ENCODE results near the gene KCNH1.

Gene KCNH1

DNA sequence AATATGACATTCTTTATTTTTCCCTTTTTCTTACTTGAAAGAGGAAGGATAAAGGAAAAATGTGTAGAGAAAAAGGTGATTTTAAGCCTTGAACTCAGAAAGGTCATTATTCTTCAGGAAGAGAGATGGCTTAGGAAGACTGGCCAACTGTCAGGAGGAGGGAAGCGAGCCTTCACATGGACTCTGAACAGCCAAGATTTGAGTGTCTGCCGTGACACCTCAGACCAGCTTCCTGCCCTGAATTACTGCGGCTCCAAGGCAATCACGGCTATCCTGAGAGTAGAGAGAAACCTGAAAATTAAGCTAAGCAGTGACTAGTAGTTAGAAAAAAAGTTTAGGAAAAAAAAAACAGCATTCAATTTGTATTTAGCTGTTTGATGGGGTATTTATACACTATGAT, 314.7 kb downstream of the KCNH1 start:
- TF ChIP-seq, protein P1, sequence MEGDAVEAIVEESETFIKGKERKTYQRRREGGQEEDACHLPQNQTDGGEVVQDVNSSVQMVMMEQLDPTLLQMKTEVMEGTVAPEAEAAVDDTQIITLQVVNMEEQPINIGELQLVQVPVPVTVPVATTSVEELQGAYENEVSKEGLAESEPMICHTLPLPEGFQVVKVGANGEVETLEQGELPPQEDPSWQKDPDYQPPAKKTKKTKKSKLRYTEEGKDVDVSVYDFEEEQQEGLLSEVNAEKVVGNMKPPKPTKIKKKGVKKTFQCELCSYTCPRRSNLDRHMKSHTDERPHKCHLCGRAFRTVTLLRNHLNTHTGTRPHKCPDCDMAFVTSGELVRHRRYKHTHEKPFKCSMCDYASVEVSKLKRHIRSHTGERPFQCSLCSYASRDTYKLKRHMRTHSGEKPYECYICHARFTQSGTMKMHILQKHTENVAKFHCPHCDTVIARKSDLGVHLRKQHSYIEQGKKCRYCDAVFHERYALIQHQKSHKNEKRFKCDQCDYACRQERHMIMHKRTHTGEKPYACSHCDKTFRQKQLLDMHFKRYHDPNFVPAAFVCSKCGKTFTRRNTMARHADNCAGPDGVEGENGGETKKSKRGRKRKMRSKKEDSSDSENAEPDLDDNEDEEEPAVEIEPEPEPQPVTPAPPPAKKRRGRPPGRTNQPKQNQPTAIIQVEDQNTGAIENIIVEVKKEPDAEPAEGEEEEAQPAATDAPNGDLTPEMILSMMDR (conservative IDR thresholded peaks at IDR 0.05): no peak
- H3K27ac ChIP-seq: no peak overlapping the region

DNA sequence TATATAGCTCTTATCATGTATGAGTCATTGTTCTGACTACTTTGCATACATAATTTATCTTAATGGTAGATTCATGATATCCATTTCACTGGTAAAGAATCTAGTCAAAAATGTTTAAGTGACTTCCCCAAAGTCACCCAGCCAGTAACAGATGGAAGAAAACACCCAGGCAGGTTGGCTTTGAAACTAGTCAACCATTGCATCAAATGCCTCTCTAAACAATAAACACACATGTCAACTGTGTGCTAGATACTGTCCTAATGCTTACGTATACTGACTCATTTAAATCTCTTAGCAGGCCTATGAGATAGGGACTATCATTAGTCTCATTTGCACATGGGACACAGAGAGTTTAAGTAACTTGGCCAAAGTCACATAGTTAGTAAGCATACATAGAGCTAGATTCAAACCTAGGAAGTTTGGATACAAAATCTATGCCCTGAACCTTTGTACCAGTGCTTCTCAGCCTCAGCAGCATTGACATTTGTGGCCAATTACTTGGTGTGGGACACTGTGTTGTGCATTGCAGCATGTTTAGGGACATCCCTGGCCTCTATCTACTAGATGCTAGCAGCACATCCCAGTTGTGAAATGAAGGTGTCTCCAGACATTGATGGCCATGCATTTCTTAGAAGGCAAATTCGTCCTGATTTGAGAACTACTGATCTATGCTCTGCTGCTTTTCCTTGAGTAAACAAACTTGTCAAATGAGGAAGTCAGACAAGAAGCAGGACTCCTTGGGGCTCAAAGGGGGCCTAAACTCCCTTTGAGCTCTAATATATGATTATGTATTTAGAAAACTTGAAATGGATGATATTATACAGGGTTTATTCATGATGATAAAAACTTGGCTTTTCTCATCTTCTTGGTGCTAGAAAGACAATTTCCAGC, 316.3 kb downstream of the KCNH1 start:
- TF ChIP-seq, protein P1 (conservative IDR thresholded peaks at IDR 0.05): no peak
- no peak overlapping the region for H3K27ac ChIP-seq

DNA sequence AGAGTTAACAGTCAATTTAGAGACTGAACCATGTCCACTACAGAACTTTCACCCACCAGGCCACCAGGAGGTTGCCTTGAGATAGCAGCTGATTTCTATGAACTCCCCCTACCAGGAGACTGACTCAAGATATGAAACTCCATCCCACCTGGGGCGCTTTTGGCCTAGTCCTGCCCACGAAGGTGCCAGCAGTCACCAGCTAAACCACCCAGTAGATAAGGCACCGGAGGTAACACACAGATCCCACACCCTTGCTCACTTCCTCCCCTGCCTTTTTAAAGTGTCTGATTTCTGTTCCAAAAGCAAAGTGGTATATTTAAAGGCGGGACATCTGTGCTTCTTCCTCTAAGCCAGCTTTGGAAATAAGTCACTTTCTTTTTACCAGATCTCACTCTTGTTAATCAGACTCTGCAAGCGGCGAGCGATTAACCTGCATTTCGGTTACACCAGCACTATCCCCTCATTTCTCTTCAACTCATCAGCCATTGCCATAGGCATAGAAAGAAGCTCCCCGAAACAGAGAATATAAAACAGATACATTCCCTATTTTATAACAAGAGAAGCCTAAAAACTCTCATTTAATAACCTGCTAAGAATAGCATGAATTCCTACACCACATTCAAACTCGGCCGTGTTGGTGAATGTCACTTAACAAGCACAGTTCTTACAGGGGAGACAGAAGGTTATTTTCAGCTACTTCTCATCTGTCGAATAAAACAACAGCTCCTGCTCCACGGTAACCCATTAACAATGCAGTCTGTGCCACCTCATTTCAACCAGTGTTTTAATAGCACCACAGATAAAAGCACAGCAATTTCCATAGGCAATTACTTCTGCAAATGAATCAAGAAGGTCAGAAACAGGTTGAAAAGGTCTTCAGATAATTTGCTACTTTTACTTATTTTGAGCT, 318.1 kb downstream of the KCNH1 start:
- no peak overlapping the region for H3K27ac ChIP-seq
- TF ChIP-seq, protein P1 (conservative IDR thresholded peaks at IDR 0.05): no peak

DNA sequence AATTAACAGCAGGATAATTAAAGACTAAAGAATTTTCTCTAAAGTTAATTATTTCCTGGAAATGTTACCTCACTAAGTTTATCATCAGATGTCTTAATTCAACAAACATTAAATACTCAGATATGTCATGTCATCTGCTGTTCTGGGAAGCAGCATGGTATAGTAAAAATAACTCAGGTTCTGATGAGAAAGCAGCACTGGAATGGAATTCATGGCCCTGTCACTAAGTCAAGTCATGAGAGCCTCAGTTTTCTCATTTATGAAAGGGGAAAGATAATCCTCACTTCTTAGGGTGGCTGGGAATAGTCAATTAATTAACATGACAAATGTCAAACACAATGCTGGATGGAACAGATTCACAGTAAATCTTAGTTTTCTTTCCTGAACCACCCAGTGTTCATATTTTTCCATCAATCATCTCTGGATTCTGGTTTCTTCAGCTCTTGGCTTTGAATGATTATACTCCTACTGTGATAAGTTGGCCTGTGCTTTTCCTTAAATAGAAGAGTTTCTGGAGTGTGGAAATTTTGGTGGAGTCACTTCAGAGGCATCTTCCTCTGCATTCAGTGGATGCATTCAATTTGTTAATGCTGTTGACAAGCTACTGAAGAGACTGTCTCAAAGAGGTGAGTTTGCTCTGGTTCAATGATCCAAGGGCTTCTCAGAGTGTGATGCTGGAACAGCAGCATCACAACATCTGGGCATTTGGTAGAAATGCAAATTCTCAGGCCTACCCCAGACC, 319.4 kb downstream of the KCNH1 start:
- H3K27ac ChIP-seq: no peak overlapping the region
- TF ChIP-seq, protein P1 (conservative IDR thresholded peaks at IDR 0.05): no peak

DNA sequence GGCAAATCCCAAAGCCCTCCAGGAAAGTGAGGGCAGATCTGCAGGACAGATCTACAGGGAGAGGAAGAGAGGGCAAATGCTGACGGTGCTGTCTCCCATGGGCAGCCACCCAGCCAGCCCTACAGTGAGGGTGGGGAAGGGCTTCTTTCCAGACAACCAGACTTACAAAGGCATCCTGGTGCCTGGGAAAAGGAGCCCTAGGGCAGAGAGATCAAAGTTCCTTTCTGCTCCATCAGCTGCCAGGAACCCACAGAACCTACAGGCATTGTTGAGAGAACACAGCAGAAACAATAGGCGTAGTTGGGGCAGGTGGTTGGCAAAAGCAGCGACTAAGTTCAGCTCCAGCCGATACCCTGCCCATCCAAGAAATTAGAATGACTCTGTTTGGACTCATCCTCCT, 332.4 kb downstream of the KCNH1 start:
- no peak overlapping the region for H3K27ac ChIP-seq
- TF ChIP-seq, protein P1 (conservative IDR thresholded peaks at IDR 0.05): no peak

DNA sequence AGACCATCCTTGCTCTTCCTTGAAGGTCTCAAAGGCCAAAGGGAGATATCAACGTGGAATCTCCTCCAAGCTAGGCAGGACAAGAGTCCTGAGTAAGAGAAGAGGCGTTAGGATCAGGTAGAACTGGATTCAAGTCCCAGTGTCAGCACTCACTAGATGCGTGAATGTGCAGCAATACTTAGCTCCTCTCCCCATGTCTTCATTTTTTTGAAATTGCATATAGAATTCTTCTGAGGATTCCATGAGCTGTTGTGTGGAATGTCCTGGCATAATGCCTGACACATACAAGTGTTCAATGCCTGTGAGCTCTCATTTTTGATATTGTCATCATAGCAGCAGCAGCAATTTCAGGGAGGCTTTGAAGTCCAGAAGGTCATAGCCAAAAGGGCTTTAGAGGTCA, 333.2 kb downstream of the KCNH1 start:
- TF ChIP-seq, protein P1 (conservative IDR thresholded peaks at IDR 0.05): no peak
- H3K27ac ChIP-seq: no peak overlapping the region

Measured in VCaP (cell line).